HepG2 (cell line): ENCODE measurements around the gene IL2RA. TPM values are rescaled to one million over a fixed set of nuclear protein-coding genes. Genes with fewer than 3 reads are reported as not detected.

ENCODE experiments used
- ATAC-seq: fragments of 200-7000 bp; cut with Tn5 transposase; 3 replicates; pipeline ENCODE4 v1.9.1; 2020; ENCODE audit warnings: mild to moderate bottlenecking, moderate library complexity
- BruUV-seq: library from RNA; stranded (reverse); fragments of 400-500 nt; replicated peaks from 2 replicates; lab custom pipeline; 2021; lab: Mats Ljungman, UMichigan
- CTCF ChIA-PET: fragments of 300-600 bp; formaldehyde crosslinking; extraction: SDS; loops from one replicate; lab custom pipeline; 2021; ENCODE audit warnings: low total read pairs, inconsistent platforms, low intra/inter-chr PET ratio; lab: Yijun Ruan, JAX
- POLR2A ChIA-PET: fragments of 350-600 bp; sonication (Branson Sonifier 250); formaldehyde crosslinking; loops from one replicate; lab custom pipeline; 2020; ENCODE audit warnings: antibody characterized with exemption, inconsistent platforms; lab: Yijun Ruan, JAX
- DNase-seq: peaks from one replicate; pipeline ENCODE4 v3.0.0-alpha.2; 2015; ENCODE audit warnings: low spot score
- FAIRE-seq: peaks from 3 replicates; lab custom pipeline; 2011; peaks lifted over from hg19 to GRCh38; lab: Jason Lieb, UNC
- H2AFZ ChIP-seq: one replicate; pipeline ENCODE4 v1.6.1; 2011; ENCODE audit warnings: low read length, inconsistent platforms
- H3K27ac ChIP-seq: fragments of 300-600 bp; 3 replicates; pipeline ENCODE4 v1.8.0; 2011; ENCODE audit warnings: mixed run types, mild to moderate bottlenecking, mixed read lengths, low read length, inconsistent platforms; ENCODE audit not compliant: insufficient read depth; ENCODE audit errors: extremely low read length
- H3K27me3 ChIP-seq, 2 experiments: fragments of 200-600 bp in 1 of 2; 2 replicates in 1 of 2; 3 replicates in 1 of 2; pipeline versions ENCODE4 v1.6.0 to v1.8.0; 2011; ENCODE audit warnings: low read length in 2 of 2, mild to moderate bottlenecking in 2 of 2, moderate library complexity in 2 of 2, inconsistent platforms in 1 of 2; ENCODE audit not compliant: insufficient read depth in 2 of 2, control insufficient read depth in 1 of 2
- H3K36me3 ChIP-seq, 2 experiments: fragments of 200-600 bp in 1 of 2; replicated peaks in 1 of 2; 2 replicates in 1 of 2; 3 replicates in 1 of 2; pipeline versions ENCODE4 v1.5.1 to v1.8.0; 2011; ENCODE audit warnings: low read length in 2 of 2, inconsistent platforms in 1 of 2; ENCODE audit not compliant: insufficient read depth in 2 of 2, control insufficient read depth in 1 of 2
- H3K4me1 ChIP-seq: 2 replicates; pipeline ENCODE4 v1.5.1; 2012; ENCODE audit warnings: low read length, inconsistent platforms; ENCODE audit not compliant: insufficient read depth
- H3K4me2 ChIP-seq: 2 replicates; pipeline ENCODE4 v1.6.0; 2011; ENCODE audit warnings: low read depth, low read length, inconsistent platforms
- H3K4me3 ChIP-seq, 3 experiments: fragments of 200-600 bp in 1 of 3; sonication (generic), shearing (Covaris generic) in 1 of 3; replicated peaks in 1 of 3; 2 replicates each; pipeline ENCODE4 v1.5.1; 2011 to 2016; ENCODE audit warnings: low read length in 3 of 3, inconsistent platforms in 2 of 3, low read depth in 2 of 3, mild to moderate bottlenecking in 2 of 3, control low read depth in 1 of 3, mixed read lengths in 1 of 3; ENCODE audit not compliant: insufficient read depth in 1 of 3
- H3K79me2 ChIP-seq: one replicate; pipeline ENCODE4 v1.6.1; 2011; ENCODE audit warnings: low read length, inconsistent platforms; ENCODE audit not compliant: insufficient read depth
- H3K9ac ChIP-seq: 2 replicates; pipeline ENCODE4 v1.6.0; 2011; ENCODE audit warnings: mild to moderate bottlenecking, low read depth, low read length, inconsistent platforms; ENCODE audit not compliant: insufficient read depth
- H3K9me3 ChIP-seq: 2 replicates; pipeline ENCODE4 v1.5.1; 2012; ENCODE audit warnings: mild to moderate bottlenecking, low read length
- H4K20me1 ChIP-seq: 2 replicates; pipeline ENCODE4 v1.6.0; 2011; ENCODE audit warnings: inconsistent platforms, mild to moderate bottlenecking, low read length, moderate library complexity; ENCODE audit not compliant: insufficient read depth
- ETV5 ChIP-seq: IDR thresholded peaks from 2 replicates; pipeline ENCODE4 v1.6.1; 2018; ENCODE audit warnings: missing biosample characterization, missing genetic modification reagents, inconsistent platforms, borderline replicate concordance
- KDM5A ChIP-seq: fragments of 200-600 bp; sonication (generic); IDR thresholded peaks from 2 replicates; pipeline ENCODE4 v1.7.0; 2018; ENCODE audit warnings: antibody characterized with exemption, mild to moderate bottlenecking, low read length, borderline replicate concordance
- ZBTB37 ChIP-seq: sonication (generic); formaldehyde crosslinking; IDR thresholded peaks from 2 replicates; pipeline ENCODE4 v1.4.0; 2020; ENCODE audit warnings: mild to moderate bottlenecking, missing genetic modification reagents
- ZNF24 ChIP-seq: fragments of 450-650 bp; IDR thresholded peaks from 2 replicates; pipeline ENCODE4 v1.6.1; 2017; ENCODE audit warnings: antibody characterized with exemption, mild to moderate bottlenecking
- ZNF510 ChIP-seq: sonication (generic); formaldehyde crosslinking; IDR thresholded peaks from 2 replicates; pipeline ENCODE4 v1.4.0; 2020; ENCODE audit warnings: low read depth, mild to moderate bottlenecking, missing genetic modification reagents
- ZNF800 ChIP-seq: sonication (generic); formaldehyde crosslinking; IDR thresholded peaks from 2 replicates; pipeline ENCODE4 v1.4.0; 2020; ENCODE audit warnings: missing genetic modification reagents
- ZNF850 ChIP-seq: sonication (generic); formaldehyde crosslinking; conservative IDR thresholded peaks from 2 replicates; pipeline ENCODE4 v1.9.0; 2021; ENCODE audit warnings: mild to moderate bottlenecking, missing genetic modification reagents
- ZSCAN21 ChIP-seq: sonication (generic); formaldehyde crosslinking; IDR thresholded peaks from 2 replicates; pipeline ENCODE4 v1.8.0; 2022; ENCODE audit warnings: mild to moderate bottlenecking, missing genetic modification reagents, moderate library complexity, borderline replicate concordance
- WGBS: methylation state at CpG from one replicate; pipeline ENCODE4 v1.1.6; 2017; ENCODE audit warnings: low lambda C conversion rate; 5-methylcytosine and 5-hydroxymethylcytosine counted together
- in situ Hi-C: cut with HindIII; loops from 2 replicates; pipeline ENCODE4 v1.10.0; 2017; ENCODE audit warnings: low pct_unique_long_range_greater_than_20kb; ENCODE audit not compliant: extremely low pct_ligation_motif_present
- intact Hi-C: fragments of 100-400 bp; cut with micrococcal nuclease; formaldehyde crosslinking; loops from one replicate; pipeline ENCODE4 v1.10.0; 2022; ENCODE audit not compliant: unreplicated experiment
- polyA plus RNA-seq, 8 experiments: library from polyadenylated mRNA; depleted of rRNA in 3 of 8; stranded (reverse) in 7 of 8; unstranded in 1 of 8; fragments of >200 nt; fragmentation: Illumina TruSeq in 4 of 8; extraction: Trizol in 4 of 8; gene quantifications; 2 replicates each; pipeline versions ENCODE4 v1.2.1 to v1.2.3, GENCODE V29; 2011 to 2016; ENCODE audit warnings: low read depth in 4 of 8, missing spikeins in 1 of 8, mixed read lengths in 1 of 8; ENCODE audit not compliant: insufficient read depth in 1 of 8
- total RNA-seq, 5 experiments: library from RNA; depleted of rRNA; stranded (reverse); fragments of >200 nt; fragmentation: Illumina TruSeq; extraction: Trizol; gene quantifications; 2 replicates each; pipeline ENCODE4 v1.2.3, GENCODE V29; 2016; ENCODE audit warnings: low read depth in 1 of 5
- TF ChIP-seq, protein P1 (sequence below): sonication (generic); formaldehyde crosslinking; IDR thresholded peaks from 2 replicates; pipeline ENCODE4 v1.8.0; 2022; ENCODE audit warnings: mild to moderate bottlenecking, missing genetic modification reagents
- TF ChIP-seq, protein P2 (sequence below): sonication (generic); formaldehyde crosslinking; IDR thresholded peaks from 2 replicates; pipeline ENCODE4 v1.4.0; 2020; ENCODE audit warnings: mild to moderate bottlenecking, missing genetic modification reagents
- TF ChIP-seq, protein P3 (sequence below): sonication (generic); formaldehyde crosslinking; IDR thresholded peaks from 2 replicates; pipeline ENCODE4 v1.4.0; 2020; ENCODE audit warnings: missing genetic modification reagents
- TF ChIP-seq, protein P4 (sequence below): sonication (generic); formaldehyde crosslinking; IDR thresholded peaks from 2 replicates; pipeline ENCODE4 v1.8.0; 2022; ENCODE audit warnings: mild to moderate bottlenecking, missing genetic modification reagents; ENCODE audit not compliant: insufficient replicate concordance

Gene IL2RA
- total and polyA plus RNA-seq, 2 of the 13 experiments (the other 11 are each of a cell fraction or from before 2014, with no cell fraction given), result not detected

DNA sequence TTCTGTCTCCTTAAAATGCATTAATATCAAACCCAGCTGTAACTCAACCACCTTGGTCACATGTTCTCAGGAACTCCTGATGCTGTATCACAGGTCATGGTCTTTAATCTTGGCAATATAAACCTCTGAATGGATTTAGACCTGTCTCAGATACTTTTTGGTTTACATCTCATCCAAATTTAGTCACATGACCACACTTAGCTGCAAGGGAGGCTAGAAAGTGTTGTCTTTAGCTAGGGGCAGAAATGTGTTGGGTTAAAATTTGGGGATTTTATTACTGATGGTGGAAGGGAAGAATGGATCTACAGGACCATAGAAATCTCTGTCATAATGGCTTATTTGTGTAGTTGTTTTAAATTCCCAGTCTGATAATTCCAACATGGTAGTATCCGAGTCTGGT is 55.2 kb downstream of the IL2RA start (continued):
- TF ChIP-seq, protein P1, sequence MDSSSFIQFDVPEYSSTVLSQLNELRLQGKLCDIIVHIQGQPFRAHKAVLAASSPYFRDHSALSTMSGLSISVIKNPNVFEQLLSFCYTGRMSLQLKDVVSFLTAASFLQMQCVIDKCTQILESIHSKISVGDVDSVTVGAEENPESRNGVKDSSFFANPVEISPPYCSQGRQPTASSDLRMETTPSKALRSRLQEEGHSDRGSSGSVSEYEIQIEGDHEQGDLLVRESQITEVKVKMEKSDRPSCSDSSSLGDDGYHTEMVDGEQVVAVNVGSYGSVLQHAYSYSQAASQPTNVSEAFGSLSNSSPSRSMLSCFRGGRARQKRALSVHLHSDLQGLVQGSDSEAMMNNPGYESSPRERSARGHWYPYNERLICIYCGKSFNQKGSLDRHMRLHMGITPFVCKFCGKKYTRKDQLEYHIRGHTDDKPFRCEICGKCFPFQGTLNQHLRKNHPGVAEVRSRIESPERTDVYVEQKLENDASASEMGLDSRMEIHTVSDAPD (CRISPR knock-in tag), result no peak
- no peak for TF ChIP-seq ZSCAN21 (CRISPR knock-in tag)
- TF ChIP-seq ZNF24, result no peak
- TF ChIP-seq, all 625 proteins: peak for 0

- H3K36me3 ChIP-seq, result no peaks in the 10 kb centered on the region
- 0% methylated on average over 3 of the region's 3 CpGs for WGBS
- ChIA-PET POLR2A (no interaction called here), CTCF (no interaction called here)
- ATAC-seq, result no peak
- H3K79me2 ChIP-seq, result no peaks in the 10 kb centered on the region
- in situ Hi-C loops, result no loop called here
- BruUV-seq, result no TSS peak
- FAIRE-seq, result no peak
- no peaks in the 10 kb centered on the region for H4K20me1 ChIP-seq
- H3K4me1 ChIP-seq, result no peaks in the 10 kb centered on the region
- no peak overlapping the region for H3K9ac ChIP-seq
- H3K9me3 ChIP-seq, result no peaks in the 10 kb centered on the region
- H3K27me3 ChIP-seq, result peaks cover 2 to 24% of the 10 kb centered on the region in 2 experiments; a peak in 4 of 5 replicates
- intact Hi-C loops, result no loop called here
- no peak for DNase-seq
- no peak overlapping the region for H2AFZ ChIP-seq
- H3K4me2 ChIP-seq, result no peak overlapping the region
- no peak overlapping the region for H3K27ac ChIP-seq
- no peak overlapping the region for H3K4me3 ChIP-seq
- TF ChIP-seq ZBTB37 (no peak), ZNF850 (CRISPR knock-in tag) (no peak), KDM5A (no peak), ZNF800 (CRISPR knock-in tag) (no peak), ZNF510 (CRISPR knock-in tag) (no peak), ETV5 (CRISPR knock-in tag) (no peak)
- TF ChIP-seq, protein P2, sequence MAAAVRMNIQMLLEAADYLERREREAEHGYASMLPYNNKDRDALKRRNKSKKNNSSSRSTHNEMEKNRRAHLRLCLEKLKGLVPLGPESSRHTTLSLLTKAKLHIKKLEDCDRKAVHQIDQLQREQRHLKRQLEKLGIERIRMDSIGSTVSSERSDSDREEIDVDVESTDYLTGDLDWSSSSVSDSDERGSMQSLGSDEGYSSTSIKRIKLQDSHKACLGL (CRISPR knock-in tag), result no peak
- TF ChIP-seq, protein P3, sequence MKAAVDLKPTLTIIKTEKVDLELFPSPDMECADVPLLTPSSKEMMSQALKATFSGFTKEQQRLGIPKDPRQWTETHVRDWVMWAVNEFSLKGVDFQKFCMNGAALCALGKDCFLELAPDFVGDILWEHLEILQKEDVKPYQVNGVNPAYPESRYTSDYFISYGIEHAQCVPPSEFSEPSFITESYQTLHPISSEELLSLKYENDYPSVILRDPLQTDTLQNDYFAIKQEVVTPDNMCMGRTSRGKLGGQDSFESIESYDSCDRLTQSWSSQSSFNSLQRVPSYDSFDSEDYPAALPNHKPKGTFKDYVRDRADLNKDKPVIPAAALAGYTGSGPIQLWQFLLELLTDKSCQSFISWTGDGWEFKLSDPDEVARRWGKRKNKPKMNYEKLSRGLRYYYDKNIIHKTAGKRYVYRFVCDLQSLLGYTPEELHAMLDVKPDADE, result no peak
- TF ChIP-seq, protein P4, sequence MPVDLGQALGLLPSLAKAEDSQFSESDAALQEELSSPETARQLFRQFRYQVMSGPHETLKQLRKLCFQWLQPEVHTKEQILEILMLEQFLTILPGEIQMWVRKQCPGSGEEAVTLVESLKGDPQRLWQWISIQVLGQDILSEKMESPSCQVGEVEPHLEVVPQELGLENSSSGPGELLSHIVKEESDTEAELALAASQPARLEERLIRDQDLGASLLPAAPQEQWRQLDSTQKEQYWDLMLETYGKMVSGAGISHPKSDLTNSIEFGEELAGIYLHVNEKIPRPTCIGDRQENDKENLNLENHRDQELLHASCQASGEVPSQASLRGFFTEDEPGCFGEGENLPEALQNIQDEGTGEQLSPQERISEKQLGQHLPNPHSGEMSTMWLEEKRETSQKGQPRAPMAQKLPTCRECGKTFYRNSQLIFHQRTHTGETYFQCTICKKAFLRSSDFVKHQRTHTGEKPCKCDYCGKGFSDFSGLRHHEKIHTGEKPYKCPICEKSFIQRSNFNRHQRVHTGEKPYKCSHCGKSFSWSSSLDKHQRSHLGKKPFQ (CRISPR knock-in tag), result no peak
These were observed 55.6 kb downstream of the IL2RA start for GRCh38 chr10:6006546-6006945.
